ENCODE results near the gene RSRC2.

DNA sequence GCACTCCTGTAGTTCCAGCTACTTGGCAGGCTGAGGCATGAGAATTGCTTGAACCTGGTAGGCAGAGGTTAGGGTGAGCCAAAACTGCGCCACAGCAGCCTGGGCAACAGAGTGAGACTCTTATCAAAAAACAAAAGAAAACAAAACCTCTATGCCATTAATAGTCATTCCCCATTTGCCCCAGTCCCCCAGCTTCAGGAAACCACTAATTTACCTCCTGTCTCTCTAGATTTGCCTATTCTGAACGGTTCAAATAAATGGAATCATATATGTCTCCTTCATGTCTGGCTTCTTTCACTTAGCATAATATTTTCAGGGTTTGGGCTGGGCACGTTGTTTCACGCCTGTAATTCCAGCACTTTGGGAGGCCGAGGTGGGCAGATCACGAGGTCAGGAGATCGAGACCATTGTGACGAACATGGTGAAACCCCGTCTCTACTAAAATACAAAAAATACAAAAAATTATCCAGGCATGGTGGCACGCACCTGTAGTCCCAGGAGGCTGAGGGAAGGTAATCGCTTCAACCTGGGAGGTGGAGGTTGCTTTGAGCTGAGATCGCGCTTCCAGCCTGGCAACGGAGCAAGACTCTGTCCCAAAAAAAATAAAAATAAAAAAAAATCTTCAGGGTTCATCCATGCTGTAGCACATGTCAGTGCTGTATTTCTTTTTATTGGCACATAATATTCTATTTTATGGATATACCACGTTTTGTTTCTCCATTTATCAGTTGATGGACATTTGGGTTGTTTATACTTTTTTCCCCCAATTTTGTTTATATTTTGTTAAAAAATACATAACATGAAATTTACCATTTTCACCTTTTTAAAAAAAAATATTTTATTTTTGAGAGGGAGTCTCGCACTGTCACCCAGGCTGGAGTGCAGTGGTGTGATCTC lies 32.3 kb upstream of the RSRC2 start:
- TF ChIP-seq TBL1XR1 (IDR thresholded peaks at IDR 0.05; ENCODE audit: low read length in 2 of 2) = no peak
- TF ChIP-seq ZKSCAN8 (CRISPR knock-in tag; IDR thresholded peaks at IDR 0.05) = no peak
- TF ChIP-seq FOSL1 (tag; conservative IDR thresholded peaks at IDR 0.05) = no peak
- TF ChIP-seq, protein P1, sequence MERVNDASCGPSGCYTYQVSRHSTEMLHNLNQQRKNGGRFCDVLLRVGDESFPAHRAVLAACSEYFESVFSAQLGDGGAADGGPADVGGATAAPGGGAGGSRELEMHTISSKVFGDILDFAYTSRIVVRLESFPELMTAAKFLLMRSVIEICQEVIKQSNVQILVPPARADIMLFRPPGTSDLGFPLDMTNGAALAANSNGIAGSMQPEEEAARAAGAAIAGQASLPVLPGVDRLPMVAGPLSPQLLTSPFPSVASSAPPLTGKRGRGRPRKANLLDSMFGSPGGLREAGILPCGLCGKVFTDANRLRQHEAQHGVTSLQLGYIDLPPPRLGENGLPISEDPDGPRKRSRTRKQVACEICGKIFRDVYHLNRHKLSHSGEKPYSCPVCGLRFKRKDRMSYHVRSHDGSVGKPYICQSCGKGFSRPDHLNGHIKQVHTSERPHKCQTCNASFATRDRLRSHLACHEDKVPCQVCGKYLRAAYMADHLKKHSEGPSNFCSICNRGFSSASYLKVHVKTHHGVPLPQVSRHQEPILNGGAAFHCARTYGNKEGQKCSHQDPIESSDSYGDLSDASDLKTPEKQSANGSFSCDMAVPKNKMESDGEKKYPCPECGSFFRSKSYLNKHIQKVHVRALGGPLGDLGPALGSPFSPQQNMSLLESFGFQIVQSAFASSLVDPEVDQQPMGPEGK (CRISPR knock-in tag; IDR thresholded peaks at IDR 0.05; ENCODE audit: borderline replicate concordance) = no peak
- TF ChIP-seq FOS (IDR thresholded peaks at IDR 0.05; ENCODE audit: extremely low read depth, insufficient read length) = no peak
- TF ChIP-seq ZC3H11A (IDR thresholded peaks at IDR 0.05; ENCODE audit: low read depth, low read length) = no peak
- TF ChIP-seq, protein P2, sequence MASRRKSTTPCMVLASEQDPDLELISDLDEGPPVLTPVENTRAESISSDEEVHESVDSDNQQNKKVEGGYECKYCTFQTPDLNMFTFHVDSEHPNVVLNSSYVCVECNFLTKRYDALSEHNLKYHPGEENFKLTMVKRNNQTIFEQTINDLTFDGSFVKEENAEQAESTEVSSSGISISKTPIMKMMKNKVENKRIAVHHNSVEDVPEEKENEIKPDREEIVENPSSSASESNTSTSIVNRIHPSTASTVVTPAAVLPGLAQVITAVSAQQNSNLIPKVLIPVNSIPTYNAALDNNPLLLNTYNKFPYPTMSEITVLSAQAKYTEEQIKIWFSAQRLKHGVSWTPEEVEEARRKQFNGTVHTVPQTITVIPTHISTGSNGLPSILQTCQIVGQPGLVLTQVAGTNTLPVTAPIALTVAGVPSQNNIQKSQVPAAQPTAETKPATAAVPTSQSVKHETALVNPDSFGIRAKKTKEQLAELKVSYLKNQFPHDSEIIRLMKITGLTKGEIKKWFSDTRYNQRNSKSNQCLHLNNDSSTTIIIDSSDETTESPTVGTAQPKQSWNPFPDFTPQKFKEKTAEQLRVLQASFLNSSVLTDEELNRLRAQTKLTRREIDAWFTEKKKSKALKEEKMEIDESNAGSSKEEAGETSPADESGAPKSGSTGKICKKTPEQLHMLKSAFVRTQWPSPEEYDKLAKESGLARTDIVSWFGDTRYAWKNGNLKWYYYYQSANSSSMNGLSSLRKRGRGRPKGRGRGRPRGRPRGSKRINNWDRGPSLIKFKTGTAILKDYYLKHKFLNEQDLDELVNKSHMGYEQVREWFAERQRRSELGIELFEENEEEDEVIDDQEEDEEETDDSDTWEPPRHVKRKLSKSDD (conservative IDR thresholded peaks at IDR 0.05; ENCODE audit: low read length) = no peak

Data from K562 (cell line).